SK-N-SH (cell line): ENCODE data around the gene LTBP2. TPM values are rescaled to one million over a fixed set of nuclear protein-coding genes. Genes with fewer than 3 reads are reported as not detected.
A peak's percentile ranks its signal among the peaks of the same experiment; 100 is the strongest.
"Not testable (repeated sequence)": the region's sequence is repeated elsewhere in the genome, so short reads cannot be mapped to it uniquely, and the experiment has no call there.

Source experiments
- CTCF ChIA-PET: fragments of 300-600, 350-600 bp; formaldehyde crosslinking; extraction: SDS; loops from one replicate; lab custom pipeline; 2021; lab: Yijun Ruan, JAX
- POLR2A ChIA-PET: fragments of 350-600 bp; sonication (Branson Sonifier 250); formaldehyde crosslinking; extraction: SDS; loops from one replicate; lab custom pipeline; 2020; ENCODE audit warnings: antibody characterized with exemption, inconsistent platforms; lab: Yijun Ruan, JAX
- DNase-seq: peaks from one replicate; pipeline ENCODE4 v3.0.0; 2012
- H2AFZ ChIP-seq: fragments of 200-600 bp; sonication (generic); 2 replicates; pipeline ENCODE4 v1.8.1; 2016; ENCODE audit warnings: antibody characterized with exemption, mild to moderate bottlenecking, low read depth
- H3F3A ChIP-seq: fragments of 200-600 bp; sonication (generic); replicated peaks from 2 replicates; pipeline ENCODE3; 2016; ENCODE audit warnings: antibody characterized with exemption, mild to moderate bottlenecking; ENCODE audit not compliant: insufficient read depth
- H3K27ac ChIP-seq, 2 experiments: fragments of 200-500 bp in 1 of 2; fragments of 200-600 bp in 1 of 2; sonication (Bioruptor generic) in 1 of 2; sonication (generic), shearing (Covaris generic) in 1 of 2; 2 replicates each; pipeline versions ENCODE4 v1.5.1 to v1.6.1; 2014 to 2016; ENCODE audit warnings: low read depth in 2 of 2, inconsistent platforms in 1 of 2, low read length in 1 of 2, mild to moderate bottlenecking in 1 of 2, mixed read lengths in 1 of 2
- H3K27me3 ChIP-seq: fragments of 200-600 bp; sonication (generic), shearing (Covaris generic); 2 replicates; pipeline ENCODE4 v1.6.1; 2016; ENCODE audit warnings: mixed run types; ENCODE audit not compliant: insufficient read depth
- H3K36me3 ChIP-seq, 2 experiments: fragments of 200-500 bp in 1 of 2; fragments of 200-600 bp in 1 of 2; sonication (Bioruptor generic) in 1 of 2; sonication (generic) in 1 of 2; replicated peaks in 1 of 2; 2 replicates each; pipeline versions ENCODE3 to v1.5.1; 2014 to 2016; ENCODE audit warnings: low read length in 1 of 2, mild to moderate bottlenecking in 1 of 2; ENCODE audit not compliant: insufficient read depth in 2 of 2, control insufficient read depth in 1 of 2
- H3K4me1 ChIP-seq, 2 experiments: fragments of 200-500 bp in 1 of 2; fragments of 200-600 bp in 1 of 2; sonication (Bioruptor generic) in 1 of 2; sonication (generic), shearing (Covaris generic) in 1 of 2; 2 replicates each; pipeline versions ENCODE4 v1.5.1 to v1.6.1; 2014 to 2016; ENCODE audit warnings: low read depth in 1 of 2, low read length in 1 of 2, mixed run types in 1 of 2; ENCODE audit not compliant: insufficient read depth in 2 of 2, control insufficient read depth in 1 of 2
- H3K4me2 ChIP-seq: fragments of 200-600 bp; sonication (generic), shearing (Covaris generic); 2 replicates; pipeline ENCODE4 v1.6.1; 2017; ENCODE audit warnings: mixed run types
- H3K4me3 ChIP-seq, 2 experiments: fragments of 200-500 bp in 1 of 2; fragments of 200-600 bp in 1 of 2; sonication (Bioruptor generic) in 1 of 2; sonication (generic), shearing (Covaris generic) in 1 of 2; 2 replicates each; pipeline versions ENCODE4 v1.5.1 to v1.8.1; 2014 to 2016; ENCODE audit warnings: low read depth in 2 of 2, inconsistent platforms in 1 of 2, low read length in 1 of 2, mild to moderate bottlenecking in 1 of 2, mixed read lengths in 1 of 2, moderate library complexity in 1 of 2
- H3K79me2 ChIP-seq: fragments of 200-600 bp; sonication (generic); 2 replicates; pipeline ENCODE4 v1.8.1; 2017; ENCODE audit warnings: mild to moderate bottlenecking; ENCODE audit not compliant: insufficient read depth
- H3K9ac ChIP-seq: fragments of 200-600 bp; sonication (generic); 2 replicates; pipeline ENCODE4 v1.6.1; 2017; ENCODE audit warnings: mixed run types
- H3K9me2 ChIP-seq: fragments of 200-600 bp; sonication (generic); 2 replicates; pipeline ENCODE4 v1.6.1; 2017; ENCODE audit warnings: mixed run types
- H3K9me3 ChIP-seq: fragments of 200-600 bp; sonication (generic); 2 replicates; pipeline ENCODE4 v1.6.1; 2017; ENCODE audit warnings: mixed run types, mild to moderate bottlenecking, moderate library complexity
- H4K20me1 ChIP-seq: fragments of 200-600 bp; sonication (generic); 2 replicates; pipeline ENCODE4 v1.6.1; 2017; ENCODE audit warnings: mild to moderate bottlenecking, mixed run types; ENCODE audit not compliant: insufficient read depth
- CHD2 ChIP-seq: fragments of 150-350 bp; IDR thresholded peaks from 2 replicates; pipeline ENCODE4 v1.6.1; 2018; ENCODE audit warnings: low read length; ENCODE audit not compliant: partially characterized antibody
- ELF1 ChIP-seq: IDR thresholded peaks from 2 replicates; pipeline ENCODE4 v1.4.0; 2012
- EP300 ChIP-seq, 2 experiments: IDR thresholded peaks; 2 replicates each; pipeline versions ENCODE4 v1.4.0 to v1.6.1; 2012; ENCODE audit warnings: borderline replicate concordance in 1 of 2, low read depth in 1 of 2, low read length in 1 of 2
- GATA2 ChIP-seq: sonication (generic); formaldehyde crosslinking; IDR thresholded peaks from 2 replicates; pipeline ENCODE4 v1.5.0; 2020; ENCODE audit warnings: mild to moderate bottlenecking, missing genetic modification reagents
- MXI1 ChIP-seq: IDR thresholded peaks from 2 replicates; pipeline ENCODE4 v1.6.1; 2012; ENCODE audit warnings: mild to moderate bottlenecking, low read depth, low read length, improper control_type of control experiment
- RFX5 ChIP-seq: IDR thresholded peaks from 2 replicates; pipeline ENCODE4 v1.6.1; 2012; ENCODE audit warnings: mild to moderate bottlenecking, improper control_type of control experiment, low read length
- RXRA ChIP-seq: IDR thresholded peaks from 2 replicates; pipeline ENCODE4 v1.4.0; 2012; ENCODE audit warnings: low read depth, mild to moderate bottlenecking, borderline replicate concordance
- TCF12 ChIP-seq: IDR thresholded peaks from 2 replicates; pipeline ENCODE4 v1.4.0; 2012
- TEAD4 ChIP-seq: IDR thresholded peaks from 2 replicates; pipeline ENCODE4 v1.4.0; 2012; ENCODE audit warnings: mild to moderate bottlenecking, borderline replicate concordance; ENCODE audit not compliant: insufficient read depth
- WGBS: methylation state at CpG from one replicate; pipeline ENCODE4 v1.1.6; 2017; ENCODE audit warnings: low lambda C conversion rate; 5-methylcytosine and 5-hydroxymethylcytosine counted together
- polyA plus RNA-seq, 3 experiments: library from polyadenylated mRNA; depleted of rRNA; stranded (reverse); fragments of >200 nt; gene quantifications; 2 replicates each; pipeline ENCODE4 v1.2.3, GENCODE V29; 2012
- TF ChIP-seq, protein P1 (sequence below): fragments of 150-350 bp; IDR thresholded peaks from 2 replicates; pipeline ENCODE4 v1.6.1; 2017; ENCODE audit warnings: antibody characterized with exemption, low read length, low read depth, borderline replicate concordance
- TF ChIP-seq, protein P2 (sequence below): IDR thresholded peaks from 2 replicates; pipeline ENCODE4; 2012

Gene LTBP2
- polyA plus RNA-seq, 1 of the 3 experiments (the other 2 are of a cell fraction): 58.8 TPM

- H3K27ac ChIP-seq, H4K20me1 ChIP-seq, POLR2A ChIA-PET, H3K9me3 ChIP-seq, H3K4me2 ChIP-seq, H3K4me3 ChIP-seq, H3K9me2 ChIP-seq, H3K79me2 ChIP-seq, H3K27me3 ChIP-seq, H3K9ac ChIP-seq, H2AFZ ChIP-seq, H3F3A ChIP-seq, DNase-seq: not testable (repeated sequence)
- H3K36me3 ChIP-seq: peaks cover 30 to 49% of the 10 kb centered on the region in 2 experiments
- CTCF ChIA-PET: interaction anchor here (1.0 to 2.7 kb wide), 4 partner anchors 8 to 76 kb away, joined by 3 to 10 read pairs (median 4); partner anchors contain the start of gene LTBP2
- 89% methylated on average over 3 of the region's 3 CpGs for whole genome bisulfite sequencing
- peaks cover 0 to 10% of the 10 kb centered on the region in 2 experiments; a peak in 1 of 4 replicates for H3K4me1 ChIP-seq
Observed at GRCh38 chr14:74536336-74536735, 75.7 kb downstream of the LTBP2 start.

- H3K79me2 ChIP-seq: no peaks in the 10 kb centered on the region
- POLR2A ChIA-PET: no interaction called here
- DNase-seq: peak; percentile 65
- no peaks in the 10 kb centered on the region for H3K9me3 ChIP-seq
- H3K4me3 ChIP-seq: no peak overlapping the region; a peak in 1 of 4 replicates
- peaks cover 0 to 10% of the 10 kb centered on the region in 2 experiments; a peak in 1 of 4 replicates for H3K4me1 ChIP-seq
- H3K27me3 ChIP-seq: no peaks in the 10 kb centered on the region
- H3K9me2 ChIP-seq: no peaks in the 10 kb centered on the region
- peaks cover 3% of the 10 kb centered on the region for H3F3A ChIP-seq
- no peak overlapping the region for H3K9ac ChIP-seq
- 72% methylated on average over 8 of the region's 10 CpGs for WGBS
- no peak overlapping the region for H3K27ac ChIP-seq
- H4K20me1 ChIP-seq: no peaks in the 10 kb centered on the region
- TF ChIP-seq TEAD4: no peak
- no peak for TF ChIP-seq RFX5
- no peak for TF ChIP-seq TCF12
- TF ChIP-seq EP300 (IDR thresholded peaks at IDR 0.05; ENCODE audit: borderline replicate concordance in 1 of 2, low read depth in 1 of 2, low read length in 1 of 2): peak in 1 of 2 experiments; percentile 50; a peak in 1 of 4 replicates
- TF ChIP-seq CHD2: peak; percentile 9
- TF ChIP-seq, protein P1, sequence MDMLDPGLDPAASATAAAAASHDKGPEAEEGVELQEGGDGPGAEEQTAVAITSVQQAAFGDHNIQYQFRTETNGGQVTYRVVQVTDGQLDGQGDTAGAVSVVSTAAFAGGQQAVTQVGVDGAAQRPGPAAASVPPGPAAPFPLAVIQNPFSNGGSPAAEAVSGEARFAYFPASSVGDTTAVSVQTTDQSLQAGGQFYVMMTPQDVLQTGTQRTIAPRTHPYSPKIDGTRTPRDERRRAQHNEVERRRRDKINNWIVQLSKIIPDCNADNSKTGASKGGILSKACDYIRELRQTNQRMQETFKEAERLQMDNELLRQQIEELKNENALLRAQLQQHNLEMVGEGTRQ: no peak
- no peak for TF ChIP-seq MXI1
- TF ChIP-seq RXRA: no peak
- peak; percentile 57 for TF ChIP-seq GATA2 (CRISPR knock-in tag)
- CTCF ChIA-PET: interaction anchor here (0.9 to 2.7 kb wide), 4 partner anchors 11 to 76 kb away, joined by 3 to 10 read pairs (median 4); partner anchors contain the start of gene LTBP2
- no peak overlapping the region for H2AFZ ChIP-seq
- H3K4me2 ChIP-seq: no peak overlapping the region
- H3K36me3 ChIP-seq: peaks cover 34 to 49% of the 10 kb centered on the region in 2 experiments
Observed at GRCh38 chr14:74535756-74536325, 76.2 kb downstream of the LTBP2 start.

- H3K79me2 ChIP-seq: peaks cover 5% of the 10 kb centered on the region; the same call in 1 of the 2 replicates
- H3K4me3 ChIP-seq: no peak overlapping the region
- H2AFZ ChIP-seq: no peak overlapping the region
- no peaks in the 10 kb centered on the region for H3K27me3 ChIP-seq
- no peaks in the 10 kb centered on the region for H3K9me2 ChIP-seq
- TF ChIP-seq TCF12 (no peak), ELF1 (no peak)
- TF ChIP-seq, protein P2, sequence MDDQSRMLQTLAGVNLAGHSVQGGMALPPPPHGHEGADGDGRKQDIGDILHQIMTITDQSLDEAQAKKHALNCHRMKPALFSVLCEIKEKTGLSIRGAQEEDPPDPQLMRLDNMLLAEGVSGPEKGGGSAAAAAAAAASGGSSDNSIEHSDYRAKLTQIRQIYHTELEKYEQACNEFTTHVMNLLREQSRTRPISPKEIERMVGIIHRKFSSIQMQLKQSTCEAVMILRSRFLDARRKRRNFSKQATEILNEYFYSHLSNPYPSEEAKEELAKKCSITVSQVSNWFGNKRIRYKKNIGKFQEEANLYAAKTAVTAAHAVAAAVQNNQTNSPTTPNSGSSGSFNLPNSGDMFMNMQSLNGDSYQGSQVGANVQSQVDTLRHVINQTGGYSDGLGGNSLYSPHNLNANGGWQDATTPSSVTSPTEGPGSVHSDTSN: no peak
- TF ChIP-seq, all 33 proteins: peak for 0
- H3K4me2 ChIP-seq: no peak overlapping the region
- no peaks in the 10 kb centered on the region for H3K9me3 ChIP-seq
- peaks cover 40 to 46% of the 10 kb centered on the region in 2 experiments for H3K36me3 ChIP-seq
- no peak overlapping the region for H3K9ac ChIP-seq
- no peak overlapping the region for H3K27ac ChIP-seq
- H3F3A ChIP-seq: peaks cover 3% of the 10 kb centered on the region
- no peaks in the 10 kb centered on the region for H4K20me1 ChIP-seq
- no peak for DNase-seq
- POLR2A ChIA-PET: no interaction called here
- CTCF ChIA-PET: interaction anchor here (1.0 to 2.2 kb wide), 2 partner anchors 13 to 75 kb away, joined by 3 to 7 read pairs; no protein-coding TSS in a partner anchor
- 93% methylated on average over 3 of the region's 7 CpGs for WGBS
- H3K4me1 ChIP-seq: peaks cover 0 to 10% of the 10 kb centered on the region in 2 experiments; a peak in 1 of 4 replicates
Observed at GRCh38 chr14:74533576-74533975, 78.5 kb downstream of the LTBP2 start.
